ENCODE data around the gene ADGRL2.

ADGRL2 gene

GRCh38 chr1:81954534-81955020 is 153.8 kb downstream of the ADGRL2 start:
- DNase-seq (ENCODE audit: low spot score): no peak
- TF ChIP-seq, protein P1, sequence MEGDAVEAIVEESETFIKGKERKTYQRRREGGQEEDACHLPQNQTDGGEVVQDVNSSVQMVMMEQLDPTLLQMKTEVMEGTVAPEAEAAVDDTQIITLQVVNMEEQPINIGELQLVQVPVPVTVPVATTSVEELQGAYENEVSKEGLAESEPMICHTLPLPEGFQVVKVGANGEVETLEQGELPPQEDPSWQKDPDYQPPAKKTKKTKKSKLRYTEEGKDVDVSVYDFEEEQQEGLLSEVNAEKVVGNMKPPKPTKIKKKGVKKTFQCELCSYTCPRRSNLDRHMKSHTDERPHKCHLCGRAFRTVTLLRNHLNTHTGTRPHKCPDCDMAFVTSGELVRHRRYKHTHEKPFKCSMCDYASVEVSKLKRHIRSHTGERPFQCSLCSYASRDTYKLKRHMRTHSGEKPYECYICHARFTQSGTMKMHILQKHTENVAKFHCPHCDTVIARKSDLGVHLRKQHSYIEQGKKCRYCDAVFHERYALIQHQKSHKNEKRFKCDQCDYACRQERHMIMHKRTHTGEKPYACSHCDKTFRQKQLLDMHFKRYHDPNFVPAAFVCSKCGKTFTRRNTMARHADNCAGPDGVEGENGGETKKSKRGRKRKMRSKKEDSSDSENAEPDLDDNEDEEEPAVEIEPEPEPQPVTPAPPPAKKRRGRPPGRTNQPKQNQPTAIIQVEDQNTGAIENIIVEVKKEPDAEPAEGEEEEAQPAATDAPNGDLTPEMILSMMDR (IDR thresholded peaks at IDR 0.05; ENCODE audit: extremely low read depth, missing control alignments): no peak

DNA sequence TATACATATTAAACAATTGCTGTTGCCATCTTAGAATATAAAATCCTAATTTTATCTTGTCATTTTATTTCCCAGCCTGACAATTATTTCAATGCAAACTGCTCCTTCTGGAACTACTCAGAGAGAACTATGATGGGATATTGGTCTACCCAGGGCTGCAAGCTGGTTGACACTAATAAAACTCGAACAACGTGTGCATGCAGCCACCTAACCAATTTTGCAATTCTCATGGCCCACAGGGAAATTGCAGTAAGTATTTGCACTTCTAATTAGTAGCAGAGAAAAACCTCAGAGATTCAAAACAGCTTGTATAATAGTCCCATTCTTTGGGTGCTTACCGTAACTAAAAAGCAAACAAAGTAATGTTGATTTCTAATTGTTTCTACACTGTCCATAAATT is 167.2 kb downstream of the ADGRL2 start:
- no peak for DNase-seq (ENCODE audit: low spot score)
- TF ChIP-seq, protein P1 (IDR thresholded peaks at IDR 0.05; ENCODE audit: extremely low read depth, missing control alignments): no peak

- TF ChIP-seq, protein P1 (IDR thresholded peaks at IDR 0.05; ENCODE audit: extremely low read depth, missing control alignments): no peak
Measured at GRCh38 chr1:81970416-81970815, 169.7 kb downstream of the ADGRL2 start.

GRCh38 chr1:81974222-81974841 is 173.6 kb downstream of the ADGRL2 start:
- DNase-seq (ENCODE audit: low spot score): no peak
- TF ChIP-seq, protein P1 (IDR thresholded peaks at IDR 0.05; ENCODE audit: extremely low read depth, missing control alignments): no peak

More at GRCh38 chr1:81970416-81970815, 169.7 kb downstream of the ADGRL2 start:
- no peak for DNase-seq (ENCODE audit: low spot score)

GRCh38 chr1:81974883-81975555 is 174.3 kb downstream of the ADGRL2 start:
- TF ChIP-seq, protein P1 (IDR thresholded peaks at IDR 0.05; ENCODE audit: extremely low read depth, missing control alignments): no peak

GRCh38 chr1:81976539-81976938 is 175.8 kb downstream of the ADGRL2 start:
- TF ChIP-seq, protein P1 (IDR thresholded peaks at IDR 0.05; ENCODE audit: extremely low read depth, missing control alignments): no peak
- DNase-seq (ENCODE audit: low spot score): no peak

More at GRCh38 chr1:81974883-81975555, 174.3 kb downstream of the ADGRL2 start:
- no peak for DNase-seq (ENCODE audit: low spot score)

DNA sequence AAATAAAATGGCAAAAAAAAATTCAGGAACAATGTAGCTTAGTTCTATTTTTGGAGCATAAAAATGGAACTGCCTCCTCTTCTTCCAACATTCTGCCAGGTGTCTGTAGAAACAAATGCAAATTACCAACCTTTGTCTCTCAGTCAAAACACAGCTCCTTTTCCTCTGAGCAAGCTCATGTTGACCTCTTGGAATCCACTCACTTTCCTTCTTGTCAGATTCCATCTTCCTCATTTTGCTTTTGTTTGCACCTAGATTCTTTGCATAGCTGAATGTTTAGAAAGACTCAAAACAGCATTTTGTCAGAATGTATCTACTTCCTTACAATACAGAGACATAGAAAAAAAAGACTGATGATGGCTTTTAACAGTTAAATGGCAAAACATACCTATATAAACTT is 178.2 kb downstream of the ADGRL2 start:
- DNase-seq (ENCODE audit: low spot score): no peak
- TF ChIP-seq, protein P1 (IDR thresholded peaks at IDR 0.05; ENCODE audit: extremely low read depth, missing control alignments): no peak

Measured in GM20000 (cell line).